HG02763 (cell line): ENCODE data around the gene GATAD2A.

Source experiments
- ATAC-seq: cut with Tn5 transposase; IDR thresholded peaks from one replicate; pipeline ENCODE4 v1.9.1; 2021; ENCODE audit warnings: mild to moderate bottlenecking, moderate library complexity; ENCODE audit not compliant: unreplicated experiment

The GATAD2A gene

DNA sequence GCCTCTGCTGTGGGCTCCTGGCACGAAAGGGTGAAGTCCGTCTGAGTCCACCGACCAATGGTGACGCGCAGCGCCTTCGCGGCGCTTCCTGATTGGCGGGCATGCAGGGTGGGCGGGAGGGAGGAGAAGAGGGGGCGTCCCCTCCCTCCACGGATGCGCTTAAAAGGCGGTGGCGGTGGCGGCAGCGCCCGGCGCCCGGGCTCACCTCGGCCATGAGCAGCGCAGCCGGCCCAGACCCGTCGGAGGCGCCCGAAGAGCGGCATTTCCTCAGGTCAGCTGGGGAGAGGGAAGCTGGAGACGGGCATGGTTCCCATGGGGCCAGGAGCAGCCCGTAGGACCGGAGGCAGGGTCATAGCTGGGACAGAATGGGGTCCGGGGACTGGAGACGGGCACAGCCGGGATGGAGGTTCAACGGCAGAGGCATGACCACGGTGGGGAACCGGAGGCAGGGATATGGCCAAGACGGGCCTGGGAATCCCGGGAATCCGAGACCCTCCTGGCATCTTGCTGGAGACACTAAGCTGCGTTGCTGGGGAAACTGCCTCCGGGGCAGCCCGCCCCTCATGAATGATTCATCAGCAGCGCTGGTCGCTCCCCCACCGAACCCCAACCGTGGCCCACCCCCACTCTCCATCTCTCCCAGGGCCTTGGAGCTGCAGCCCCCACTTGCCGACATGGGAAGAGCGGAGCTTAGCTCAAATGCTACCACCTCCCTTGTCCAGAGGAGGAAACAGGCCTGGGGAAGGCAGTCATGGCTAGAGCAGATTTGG, 123.4 kb downstream of the GATAD2A start, which contains the start of gene YJEFN3:
Gene YJEFN3 (plus strand): TSS at position 191 of the 770 bp plus-strand sequence. CDS start 22 bp downstream, at position 213.
- ATAC-seq, result no peak

DNA sequence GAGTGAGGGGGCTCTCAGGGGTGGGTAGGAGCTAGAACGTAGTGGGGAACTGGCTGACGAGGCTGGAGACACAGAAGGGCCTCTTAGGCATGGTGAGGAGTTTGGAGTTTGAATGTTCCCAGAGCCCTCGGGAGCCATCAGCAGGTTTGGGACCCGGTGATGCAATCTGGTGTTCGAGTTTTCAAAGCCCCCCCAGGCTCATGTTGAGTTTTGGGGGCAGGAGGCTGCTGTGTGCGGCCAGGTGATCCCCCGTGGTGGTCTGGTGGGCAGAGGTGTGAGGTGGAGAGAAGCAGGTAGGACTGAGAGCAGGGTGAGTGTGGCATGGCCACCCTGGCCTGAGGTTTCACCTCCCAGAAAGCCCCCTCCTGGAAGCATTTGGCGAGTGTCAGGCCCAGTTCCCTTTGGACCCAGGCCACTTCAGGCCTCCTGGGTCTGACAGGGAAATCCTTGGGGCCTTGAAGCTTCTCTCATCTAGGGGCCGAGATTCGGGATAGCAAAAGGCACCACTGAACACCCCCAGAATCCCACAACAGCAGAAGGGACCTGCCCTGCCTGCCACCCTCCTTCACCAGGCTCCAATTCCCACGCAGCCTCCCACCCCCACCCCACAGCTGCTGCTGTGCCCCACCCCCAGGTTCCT, 124.4 kb downstream of the GATAD2A start:
- ATAC-seq, result no peak

DNA sequence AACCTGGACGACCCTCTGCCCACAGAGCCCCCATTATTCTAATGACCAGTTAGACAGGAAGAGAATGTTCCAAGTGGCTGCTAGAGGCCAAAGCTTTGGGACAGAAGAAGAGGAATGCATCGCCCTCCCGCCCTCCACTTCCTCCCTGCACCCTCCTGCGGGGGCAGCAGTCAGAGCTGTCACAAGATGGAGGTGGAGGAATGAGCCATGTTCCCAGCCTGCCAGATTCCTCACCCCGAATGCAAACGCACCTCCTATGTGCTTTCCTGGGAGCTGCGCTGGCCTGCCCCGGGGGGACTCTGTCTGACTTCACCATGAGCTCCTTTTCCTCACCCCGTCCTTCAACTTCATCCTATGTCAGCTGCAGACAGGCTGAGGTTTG, 124.9 kb downstream of the GATAD2A start:
- ATAC-seq, result no peak

GRCh38 chr19:19530889-19531288, 125.4 kb downstream of the GATAD2A start:
- ATAC-seq, result no peak

- no peak for ATAC-seq
These were observed 126.7 kb downstream of the GATAD2A start for GRCh38 chr19:19531951-19532805.

DNA sequence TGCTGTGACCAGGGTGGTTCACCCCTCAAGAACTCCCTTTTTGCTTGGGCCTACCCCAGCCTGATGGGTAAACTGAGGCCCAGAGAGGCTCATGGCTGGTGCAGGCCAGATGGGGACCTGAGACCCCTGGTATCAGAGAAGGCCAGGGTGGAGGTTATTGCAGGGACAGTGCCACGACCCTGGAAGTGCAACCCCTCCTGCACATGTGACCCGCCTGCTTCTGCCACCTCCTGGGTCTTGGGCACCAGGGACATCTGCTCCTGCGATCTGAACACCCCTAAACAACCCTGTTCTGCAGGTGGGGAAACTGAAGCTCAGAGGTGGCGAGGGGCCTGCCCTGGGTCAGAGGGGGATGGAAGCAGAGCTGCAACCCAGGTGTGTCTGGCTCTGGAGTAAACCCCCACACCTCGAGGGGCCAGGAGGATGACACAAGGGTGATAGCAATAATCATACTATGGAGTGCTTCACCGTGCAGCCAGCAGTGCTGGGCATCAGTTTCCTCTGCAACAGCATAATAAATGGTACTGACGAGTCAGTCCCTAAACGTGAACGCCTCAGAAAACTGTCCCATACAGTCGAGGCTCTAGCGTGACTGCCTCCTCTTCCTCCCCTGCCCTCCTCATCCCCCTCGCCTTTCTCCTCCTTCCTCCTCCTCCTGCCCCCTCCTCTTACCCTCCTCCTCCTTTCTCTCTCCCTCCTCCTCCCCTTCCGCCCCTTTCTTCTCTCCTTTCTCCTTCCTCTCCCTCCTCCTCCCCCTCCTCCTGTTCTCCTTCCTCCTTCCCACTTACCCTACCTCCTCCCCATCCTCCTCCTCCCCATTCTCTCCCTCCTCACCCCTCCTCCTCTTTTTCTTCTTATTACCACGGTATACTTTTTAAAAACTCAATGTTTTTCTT, 127.6 kb downstream of the GATAD2A start:
- ATAC-seq, result no peak

DNA sequence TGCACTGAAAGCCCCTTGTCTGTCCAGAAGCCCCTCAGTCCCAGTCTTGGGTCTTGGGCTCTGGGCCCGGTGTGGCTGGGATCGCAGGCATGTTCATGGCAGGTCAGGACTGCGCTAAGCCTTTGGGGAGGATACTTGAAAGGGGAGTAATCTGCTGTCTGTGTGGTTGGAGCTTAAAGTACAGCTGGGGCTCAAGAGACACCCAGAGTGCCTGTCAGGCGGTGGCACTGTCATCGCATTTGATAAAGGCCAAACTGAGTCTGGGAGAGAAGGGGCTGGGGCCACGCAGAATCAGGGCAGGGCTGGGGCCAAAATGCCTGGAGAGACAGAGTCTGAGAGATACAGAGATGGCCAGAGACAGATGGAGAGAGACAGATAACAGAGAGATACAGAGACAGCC, 128.4 kb downstream of the GATAD2A start:
- no peak for ATAC-seq

DNA sequence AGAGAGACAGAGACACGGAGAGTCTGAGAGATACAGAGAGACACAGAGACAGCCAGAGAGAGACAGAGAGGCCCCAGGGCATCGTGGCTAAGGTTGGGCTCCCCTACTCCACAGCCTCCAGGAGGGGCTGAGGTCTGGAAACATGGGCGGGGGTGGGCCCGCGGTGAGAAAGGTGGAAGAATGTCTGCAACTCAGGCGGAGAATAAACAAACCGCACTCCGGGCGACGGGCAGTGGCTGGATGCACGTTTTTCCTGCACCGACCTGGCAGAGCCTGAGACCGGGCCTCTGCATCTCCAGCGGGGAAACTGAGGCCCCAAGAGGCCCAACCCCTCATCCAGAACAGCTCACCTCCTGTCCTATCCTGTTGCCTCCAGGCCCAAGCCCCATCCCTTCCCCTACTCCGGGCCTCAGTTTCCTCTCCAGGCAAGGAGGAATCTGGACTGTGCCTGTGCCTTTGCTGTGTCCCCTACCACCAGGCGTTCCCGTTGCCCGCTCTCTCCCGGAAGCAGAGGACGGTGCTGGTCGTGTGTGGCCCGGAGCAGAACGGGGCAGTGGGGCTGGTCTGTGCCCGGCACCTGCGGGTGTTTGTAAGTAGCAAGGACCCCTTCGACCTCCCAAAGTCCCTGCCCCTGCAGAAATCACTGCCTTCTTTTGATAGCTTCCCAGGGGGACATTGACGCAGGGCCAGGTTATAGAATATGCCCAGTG, 129.2 kb downstream of the GATAD2A start:
- ATAC-seq, result no peak

- no peak for ATAC-seq
These were observed 130.1 kb downstream of the GATAD2A start for GRCh38 chr19:19535311-19536191.

- no peak for ATAC-seq
These were observed 131.9 kb downstream of the GATAD2A start for GRCh38 chr19:19537075-19538048.

DNA sequence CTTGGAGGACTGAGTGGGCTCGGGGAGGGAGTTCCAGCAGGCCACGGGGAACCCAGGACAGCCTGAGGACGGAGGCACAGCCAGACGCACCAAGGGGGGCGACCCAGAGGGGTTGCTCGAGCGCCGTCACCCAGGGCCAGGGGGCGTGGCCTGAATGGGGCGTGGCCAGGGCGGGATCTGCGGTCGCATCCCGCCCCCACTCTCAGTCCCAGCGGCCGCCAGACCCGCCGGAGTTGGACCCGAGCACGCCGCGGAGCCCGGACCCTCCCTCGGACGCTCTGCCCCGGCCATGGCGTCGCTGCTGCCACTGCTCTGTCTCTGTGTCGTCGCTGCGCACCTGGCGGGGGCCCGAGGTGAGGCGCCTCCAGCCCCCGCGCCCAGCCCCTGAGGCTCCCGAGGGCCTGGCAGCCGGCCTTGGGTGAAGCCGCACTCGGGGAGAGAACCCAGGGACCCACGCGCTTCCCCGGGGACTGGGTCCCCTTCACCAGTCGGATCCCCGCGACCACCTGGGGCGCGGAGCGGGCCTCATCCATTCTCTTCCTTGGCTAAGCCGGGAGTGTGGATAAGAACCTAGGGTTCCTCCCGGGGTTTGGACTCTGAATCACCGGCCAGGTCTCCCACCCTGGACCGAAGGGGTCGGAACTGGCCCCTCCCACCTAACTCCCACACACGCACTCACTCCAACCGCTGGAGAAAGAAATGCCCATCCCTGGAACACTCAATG, 132.7 kb downstream of the GATAD2A start, which contains the start of gene CILP2:
Gene CILP2 (plus strand): TSS at position 205 of the 724 bp plus-strand sequence. CDS start 85 bp downstream, at position 290.
- no peak for ATAC-seq

GRCh38 chr19:19538785-19539166, 133.3 kb downstream of the GATAD2A start:
- no peak for ATAC-seq

DNA sequence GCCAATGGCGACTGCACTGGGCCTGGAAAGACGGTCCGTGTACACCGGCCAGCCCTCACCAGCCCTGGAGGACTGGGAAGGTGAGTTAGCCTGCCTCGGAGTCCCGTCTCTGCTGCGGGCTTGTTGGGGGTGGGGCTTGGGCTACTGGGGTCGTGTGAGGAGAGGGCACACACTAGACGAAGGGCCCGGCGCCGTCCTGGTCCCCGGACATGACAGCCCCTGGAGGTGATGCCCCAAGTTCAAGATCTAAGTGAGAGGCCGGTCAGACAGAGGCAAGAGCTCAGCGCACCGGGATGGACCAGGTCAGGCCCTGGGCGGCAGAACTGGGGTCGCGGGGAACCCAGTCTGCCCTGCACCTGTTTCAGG, 134.2 kb downstream of the GATAD2A start:
- ATAC-seq, result no peak

GRCh38 chr19:19540064-19540714, 134.7 kb downstream of the GATAD2A start:
- ATAC-seq, result no peak

- no peak for ATAC-seq
These were observed 135.4 kb downstream of the GATAD2A start for GRCh38 chr19:19540715-19541515.

- no peak for ATAC-seq
These were observed 136.1 kb downstream of the GATAD2A start for GRCh38 chr19:19541616-19542015.
